GM23248 (cell line): ENCODE results near the gene FOXK1. TPM values are rescaled to one million over a fixed set of nuclear protein-coding genes. Genes with fewer than 3 reads are reported as not detected.
"Not testable (repeated sequence)": the region's sequence is repeated elsewhere in the genome, so short reads cannot be mapped to it uniquely, and the experiment has no call there.

Source experiments
- DNase-seq: peaks from one replicate; pipeline ENCODE4 v3.0.0-alpha.2; 2015
- H2AFZ ChIP-seq: fragments of 200-600 bp; sonication (generic); 2 replicates; pipeline ENCODE4 v1.6.1; 2016; ENCODE audit warnings: antibody characterized with exemption
- H3F3A ChIP-seq: fragments of 200-600 bp; sonication (generic); 2 replicates; pipeline ENCODE4 v1.6.1; 2016; ENCODE audit warnings: mild to moderate bottlenecking, antibody characterized with exemption, mixed run types; ENCODE audit not compliant: insufficient read depth
- H3K27ac ChIP-seq: fragments of 200-600 bp; sonication (generic); 2 replicates; pipeline ENCODE4 v1.5.1; 2016; ENCODE audit warnings: mild to moderate bottlenecking
- H3K27me3 ChIP-seq: fragments of 200-600 bp; sonication (generic); replicated peaks from 2 replicates; pipeline ENCODE4 v1.6.1; 2016; ENCODE audit warnings: mild to moderate bottlenecking; ENCODE audit not compliant: insufficient read depth
- H3K36me3 ChIP-seq: fragments of 200-600 bp; sonication (generic); 2 replicates; pipeline ENCODE4 v1.6.1; 2016; ENCODE audit warnings: low read depth, mild to moderate bottlenecking
- H3K4me1 ChIP-seq: fragments of 200-600 bp; sonication (generic); 2 replicates; pipeline ENCODE4 v1.6.1; 2016; ENCODE audit warnings: mild to moderate bottlenecking; ENCODE audit not compliant: insufficient read depth
- H3K4me2 ChIP-seq: fragments of 200-600 bp; sonication (generic); one replicate; pipeline ENCODE4 v1.6.1; 2016; ENCODE audit warnings: mild to moderate bottlenecking; ENCODE audit not compliant: unreplicated experiment
- H3K4me3 ChIP-seq: fragments of 200-600 bp; sonication (generic); 2 replicates; pipeline ENCODE4 v1.5.1; 2016; ENCODE audit warnings: mild to moderate bottlenecking
- H3K79me2 ChIP-seq: fragments of 200-600 bp; sonication (generic); 2 replicates; pipeline ENCODE4 v1.6.1; 2016; ENCODE audit warnings: mild to moderate bottlenecking; ENCODE audit not compliant: insufficient read depth
- H3K9ac ChIP-seq: fragments of 200-600 bp; sonication (generic); 2 replicates; pipeline ENCODE4 v1.6.1; 2016; ENCODE audit warnings: mild to moderate bottlenecking
- H3K9me2 ChIP-seq: fragments of 200-600 bp; sonication (generic); 2 replicates; pipeline ENCODE4 v1.6.1; 2016; ENCODE audit warnings: mixed run types, mild to moderate bottlenecking, moderate library complexity; ENCODE audit not compliant: insufficient read depth
- H3K9me3 ChIP-seq: fragments of 200-600 bp; sonication (generic); one replicate; pipeline ENCODE4 v1.6.1; 2017; ENCODE audit warnings: low read depth
- H4K20me1 ChIP-seq: fragments of 200-600 bp; sonication (generic); 2 replicates; pipeline ENCODE4 v1.6.0; 2016; ENCODE audit not compliant: insufficient read depth
- EZH2 ChIP-seq: fragments of 200-600 bp; sonication (generic); IDR thresholded peaks from 2 replicates; pipeline ENCODE4 v1.6.1; 2018; ENCODE audit warnings: antibody characterized with exemption, mild to moderate bottlenecking; ENCODE audit not compliant: insufficient read depth, poor library complexity, severe bottlenecking
- EZH2phosphoT487 ChIP-seq: fragments of 200-600 bp; sonication (generic); IDR thresholded peaks from 2 replicates; pipeline ENCODE4 v1.6.1; 2018; ENCODE audit warnings: antibody characterized with exemption, moderate library complexity, mild to moderate bottlenecking, low read depth; ENCODE audit not compliant: insufficient read depth
- WGBS, 2 experiments: methylation state at CpG; one replicate each; pipeline ENCODE4 v1.1.6; 2015 to 2017; ENCODE audit warnings: low lambda C conversion rate in 2 of 2, low coverage in 1 of 2; ENCODE audit errors: missing lambda C conversion rate in 2 of 2; 5-methylcytosine and 5-hydroxymethylcytosine counted together
- in situ Hi-C: fragments of 300-500 bp; cut with MboI; formaldehyde crosslinking; loops from 2 replicates; pipeline ENCODE4 v1.15.0; 2020
- polyA plus RNA-seq: library from polyadenylated mRNA; unstranded; fragments of >200 nt; fragmentation: Nextera tagmentation; extraction: Ambion mirVana; gene quantifications from 2 replicates; pipeline ENCODE4 v1.2.1, GENCODE V29; 2016
- total RNA-seq: library from RNA; depleted of rRNA; stranded (reverse); fragments of >200 nt; shearing (Covaris generic); gene quantifications from 2 replicates; pipeline ENCODE4 v1.2.3, GENCODE V29; 2014

The FOXK1 gene
- total and polyA plus RNA-seq, 2 experiments from 2014 or later: 8.5 to 16.4 TPM

DNA sequence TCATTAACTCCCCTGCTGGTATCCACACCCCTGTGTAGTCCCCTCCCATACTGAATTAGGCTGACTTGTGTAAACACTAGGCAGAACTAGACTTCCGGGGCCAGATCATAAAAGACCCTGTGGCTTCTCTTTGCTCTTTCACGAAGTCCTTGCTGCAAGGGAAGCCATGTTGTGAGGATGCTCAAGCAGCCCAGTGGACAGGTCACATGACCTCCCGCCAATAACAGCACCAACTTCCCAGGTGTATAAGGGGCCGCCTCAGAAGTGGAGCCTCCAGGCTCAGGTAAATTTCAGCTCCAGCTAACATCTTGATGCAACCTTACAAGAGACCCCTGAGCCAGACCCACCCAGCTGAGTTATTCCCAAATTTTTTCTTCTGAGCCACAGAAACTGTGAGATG lies 11.3 kb upstream of the FOXK1 start:
- Histone ChIP-seq H3K9ac (no peak overlapping the region), H3K27me3 (no peaks in the 10 kb centered on the region), H3F3A (no peaks in the 10 kb centered on the region), H3K9me2 (no peaks in the 10 kb centered on the region), H3K4me2 (no peak overlapping the region), H2AFZ (no peak overlapping the region), H3K4me1 (peaks cover 5% of the 10 kb centered on the region), H4K20me1 (no peaks in the 10 kb centered on the region), H3K79me2 (no peaks in the 10 kb centered on the region), H3K9me3 (no peaks in the 10 kb centered on the region), H3K36me3 (no peaks in the 10 kb centered on the region), H3K4me3 (no peak overlapping the region), H3K27ac (no peak overlapping the region)
- TF ChIP-seq EZH2: no peak
- TF ChIP-seq EZH2phosphoT487: no peak
- 94 to 96% methylated on average over 4 of the region's 4 CpGs for whole genome bisulfite sequencing, 2 experiments
- in situ Hi-C loops: no loop called here
- DNase-seq: no peak

DNA sequence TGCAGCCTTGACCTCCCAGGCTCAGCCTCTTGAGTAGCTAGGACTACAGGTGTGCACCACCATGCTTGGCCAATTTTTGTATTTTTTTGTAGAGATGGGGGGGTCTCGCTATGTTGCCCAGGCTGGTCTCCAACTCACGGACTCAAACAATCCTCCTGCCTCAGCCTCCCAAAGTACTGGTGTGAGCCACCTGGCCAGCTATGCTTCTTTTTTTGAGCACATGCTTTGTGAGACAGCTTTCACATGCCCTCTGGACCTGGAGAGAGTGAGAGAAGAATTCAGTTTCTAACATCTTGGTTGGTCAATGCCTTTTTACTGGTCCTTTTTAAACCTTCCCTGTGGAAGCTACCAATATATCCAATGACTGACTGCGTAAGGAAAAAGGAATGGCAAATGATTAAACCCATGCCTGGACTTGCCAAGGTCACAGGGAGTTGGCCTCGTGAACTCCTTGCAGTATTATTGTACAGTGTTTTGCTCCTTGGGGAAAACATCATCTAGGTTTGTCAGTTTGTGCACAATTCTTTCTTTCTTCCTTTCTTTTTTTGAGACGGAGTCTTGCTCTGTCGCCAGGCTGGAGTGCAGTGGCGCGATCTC lies 6.2 kb upstream of the FOXK1 start:
- WGBS, 2 experiments: 85 to 91% methylated on average over 8 of the region's 8 CpGs
- no peaks in the 10 kb centered on the region for H3K9me3 ChIP-seq
- no peaks in the 10 kb centered on the region for H3K36me3 ChIP-seq
- H3K4me1 ChIP-seq: no peaks in the 10 kb centered on the region
- no peaks in the 10 kb centered on the region for H4K20me1 ChIP-seq
- H3K4me3 ChIP-seq: no peak overlapping the region
- in situ Hi-C loops: no loop called here
- H3K27me3 ChIP-seq: no peaks in the 10 kb centered on the region
- no peak for TF ChIP-seq EZH2
- H3K9me2 ChIP-seq: no peaks in the 10 kb centered on the region
- no peak overlapping the region for H3K27ac ChIP-seq
- DNase-seq: no peak
- no peaks in the 10 kb centered on the region for H3K79me2 ChIP-seq
- H3K4me2 ChIP-seq: no peak overlapping the region
- H3K9ac ChIP-seq: no peak overlapping the region
- no peak overlapping the region for H2AFZ ChIP-seq
- no peaks in the 10 kb centered on the region for H3F3A ChIP-seq

DNA sequence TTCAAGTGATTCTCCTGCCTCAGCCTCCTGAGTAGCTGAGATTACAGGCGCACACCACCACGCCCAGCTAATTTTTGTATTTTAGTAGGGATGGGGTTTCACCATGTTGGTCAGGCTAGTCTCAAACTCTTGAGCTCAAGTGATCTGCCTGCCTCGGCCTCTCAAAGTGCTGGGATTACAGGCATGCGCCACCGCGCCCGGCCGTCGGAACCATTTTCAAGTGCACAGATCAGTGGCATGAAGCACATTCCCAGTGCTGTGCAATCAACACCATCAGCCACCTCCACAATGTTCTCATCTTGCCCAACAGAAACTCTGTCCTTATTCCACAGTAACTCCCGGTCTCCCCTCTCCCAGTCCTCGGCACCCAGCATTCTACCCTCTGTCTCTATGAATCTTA lies 4.6 kb upstream of the FOXK1 start:
- not testable (repeated sequence) for H3K9me3 ChIP-seq

DNA sequence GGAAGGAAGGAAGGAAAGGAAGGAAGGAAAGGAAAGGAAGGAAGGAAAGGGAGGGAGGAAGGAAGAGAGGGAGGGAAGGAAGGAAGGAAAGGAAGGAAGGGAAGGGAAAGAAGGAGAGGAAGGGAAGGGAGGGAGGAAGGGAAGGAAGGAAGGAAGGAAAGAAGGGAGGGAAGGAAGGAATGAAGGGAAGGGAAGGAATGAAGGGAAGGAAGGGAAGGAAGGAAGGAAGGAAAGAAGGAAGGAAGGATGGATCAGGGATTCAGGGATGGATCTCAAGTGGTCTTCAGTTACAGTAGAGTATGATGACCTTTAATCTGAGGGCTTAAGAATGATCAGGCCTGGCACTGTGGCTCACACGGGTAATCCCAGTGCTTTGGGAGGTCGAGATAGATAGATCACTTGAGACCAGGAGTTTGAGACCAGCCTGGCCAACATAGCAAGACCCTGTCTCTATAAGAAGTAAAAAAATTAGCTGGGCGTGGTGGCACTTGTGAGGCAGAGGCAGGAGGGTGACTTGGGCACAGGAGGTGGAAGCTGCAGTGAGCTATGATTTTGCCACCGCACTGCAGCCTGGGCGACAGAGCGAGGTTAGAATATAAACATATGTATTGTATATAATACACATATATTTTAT lies 760 bp upstream of the FOXK1 start:
- H3K27me3 ChIP-seq: no peaks in the 10 kb centered on the region
- H3K9me2 ChIP-seq: no peaks in the 10 kb centered on the region
- H2AFZ ChIP-seq: peak overlapping the region; percentile 79
- in situ Hi-C loops: no loop called here
- no peaks in the 10 kb centered on the region for H3K36me3 ChIP-seq
- H3K4me2 ChIP-seq: peak overlapping the region; percentile 98
- 88 to 89% methylated on average over 6 of the region's 6 CpGs for WGBS, 2 experiments
- H4K20me1 ChIP-seq: no peaks in the 10 kb centered on the region
- H3K27ac ChIP-seq: peak overlapping the region; percentile 80
- no peaks in the 10 kb centered on the region for H3K9me3 ChIP-seq
- H3F3A ChIP-seq: peaks cover 17% of the 10 kb centered on the region
- H3K79me2 ChIP-seq: peaks cover 39% of the 10 kb centered on the region
- H3K9ac ChIP-seq: peak overlapping the region; percentile 89
- peak overlapping the region; percentile 74 for H3K4me3 ChIP-seq
- TF ChIP-seq EZH2phosphoT487: no peak
- no peak for TF ChIP-seq EZH2
- no peak for DNase-seq
- peaks cover 9% of the 10 kb centered on the region for H3K4me1 ChIP-seq

More for the DNA sequence above, 4.6 kb upstream of the FOXK1 start:
- H3K4me3 ChIP-seq, in situ Hi-C loops, H3K4me2 ChIP-seq, H3K9ac ChIP-seq, H3F3A ChIP-seq, H3K79me2 ChIP-seq, H4K20me1 ChIP-seq, H2AFZ ChIP-seq, DNase-seq, H3K36me3 ChIP-seq, H3K4me1 ChIP-seq, H3K27me3 ChIP-seq, H3K27ac ChIP-seq, H3K9me2 ChIP-seq: not testable (repeated sequence)
- 98% methylated on average over 11 of the region's 11 CpGs for WGBS, 2 experiments
